Hematopoietic multipotent progenitor cell treated with erythropoietin and hydrocortisone succinate and interleukin-3 and kit ligand, for 6 days (in vitro differentiated cells): ENCODE measurements around the gene TUBA4B.

Experiments
- DNase-seq: peaks from one replicate; pipeline ENCODE4 v3.0.0-alpha.2; 2015

TUBA4B gene

DNA sequence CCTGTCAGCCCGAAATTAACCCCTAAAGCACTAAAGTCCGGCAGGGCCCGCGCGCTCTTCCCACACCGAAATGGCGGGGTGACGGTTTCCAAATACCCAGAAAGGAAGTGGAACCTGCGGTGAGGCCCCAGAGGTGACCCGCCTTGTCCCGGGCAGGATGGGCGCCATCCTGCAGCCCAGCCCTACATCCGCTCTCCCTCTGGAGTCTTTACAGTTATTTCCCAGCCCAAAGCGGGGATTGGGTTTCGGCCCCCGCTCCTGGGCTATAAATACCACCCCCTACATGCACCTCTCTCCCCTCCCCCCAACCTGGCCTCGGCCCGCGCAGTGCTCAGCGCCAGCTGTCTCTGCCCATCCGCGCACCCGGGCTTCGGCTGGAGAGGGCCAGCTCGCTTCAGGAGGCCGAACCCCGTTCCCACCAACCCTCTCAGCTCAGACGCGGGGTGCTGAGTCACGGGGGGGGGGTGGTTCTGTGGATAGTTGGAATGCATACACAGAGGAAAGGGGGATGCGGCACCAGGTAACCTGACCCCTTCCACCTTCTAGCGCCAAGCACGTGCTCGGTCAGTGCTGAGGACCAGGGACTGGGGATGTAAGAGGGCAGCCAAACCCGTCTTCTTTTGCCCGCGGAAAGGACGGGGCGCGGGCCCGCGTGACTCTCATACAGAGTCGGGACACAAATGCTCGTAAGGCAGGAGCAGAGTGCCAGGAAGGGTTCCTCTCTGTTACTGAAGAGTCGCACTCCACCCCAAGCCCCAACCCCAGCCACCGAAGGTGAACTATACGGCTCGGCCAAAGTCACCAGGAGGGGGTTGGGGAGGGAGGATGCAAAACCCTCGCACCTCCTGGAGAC lies at the start of gene TUBA4B:
TSS of gene TUBA4B (plus strand) at position 344 of the 853 bp plus-strand sequence. CDS start at position 509, 165 bp downstream.
- peak; percentile 50 for DNase-seq

DNA sequence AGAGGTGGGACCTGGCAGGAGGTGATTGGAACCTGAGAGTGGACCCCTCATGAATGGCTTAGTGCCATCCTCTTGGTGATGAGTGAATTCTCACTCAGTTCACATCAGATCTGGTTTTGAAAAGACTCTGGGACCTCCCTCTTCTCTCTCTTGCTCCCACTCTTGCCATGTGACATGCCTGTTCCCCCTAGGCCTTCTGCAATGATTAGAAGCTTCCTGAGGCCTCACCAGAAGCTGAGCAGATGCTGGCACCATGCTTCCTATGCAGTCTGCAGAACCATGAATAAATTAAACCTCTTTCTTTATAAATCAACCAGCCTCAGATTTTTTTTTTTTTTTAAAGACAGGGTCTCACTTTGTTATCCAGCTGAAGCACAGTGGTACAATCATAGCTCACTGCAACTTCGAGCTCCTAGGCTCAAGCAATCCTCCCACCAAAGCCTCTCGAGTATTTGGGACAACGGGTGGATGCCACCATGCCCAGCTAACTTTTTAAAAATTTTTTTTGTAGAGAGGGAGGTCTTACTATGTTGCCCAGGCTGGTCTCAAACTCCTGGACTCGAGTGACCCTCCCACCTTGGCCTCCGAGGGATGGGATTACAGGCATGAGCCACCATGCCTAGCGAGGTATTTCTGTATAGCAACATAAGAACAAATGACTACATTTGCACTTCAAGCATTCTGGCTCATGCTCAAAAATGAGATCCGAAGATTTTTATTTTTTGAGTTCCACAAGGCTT lies 48.4 kb upstream of the TUBA4B start:
- peak; percentile 3 for DNase-seq

DNA sequence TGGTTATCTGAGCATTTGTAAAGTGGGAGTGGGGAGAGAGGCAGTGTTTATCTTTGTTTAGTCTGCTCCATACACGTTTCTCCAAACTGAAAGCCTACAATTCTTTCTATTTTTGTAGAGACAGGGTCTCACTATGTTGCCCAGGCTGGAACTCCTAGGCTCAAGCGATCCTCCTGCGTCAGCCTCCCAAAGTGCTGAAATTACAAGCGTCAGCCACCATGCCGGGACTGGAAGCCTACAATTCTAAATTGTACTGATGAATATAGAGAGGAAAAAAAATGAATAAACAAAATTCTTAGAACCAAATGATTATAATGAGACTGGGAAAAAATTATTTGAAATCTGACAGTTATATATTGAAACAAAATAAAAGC lies 47.9 kb upstream of the TUBA4B start:
- DNase-seq = peak; percentile 0

DNA sequence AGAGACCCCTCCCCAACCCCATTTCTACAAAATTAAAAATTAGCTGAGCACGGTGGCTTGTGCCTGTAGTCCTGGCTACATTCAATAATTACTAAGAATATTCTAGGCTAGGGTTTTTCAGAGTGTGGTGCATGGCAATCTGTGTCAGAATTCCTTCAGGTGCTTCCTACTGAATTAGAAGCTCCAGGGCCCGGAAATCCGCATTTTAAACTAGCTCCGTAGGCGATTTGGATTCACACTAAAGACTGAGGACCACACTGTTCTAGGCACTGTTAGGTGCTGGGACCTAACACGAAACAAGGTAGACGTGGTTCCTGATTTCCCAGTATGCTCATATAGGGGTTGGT lies 47.1 kb upstream of the TUBA4B start:
- no peak for DNase-seq

DNA sequence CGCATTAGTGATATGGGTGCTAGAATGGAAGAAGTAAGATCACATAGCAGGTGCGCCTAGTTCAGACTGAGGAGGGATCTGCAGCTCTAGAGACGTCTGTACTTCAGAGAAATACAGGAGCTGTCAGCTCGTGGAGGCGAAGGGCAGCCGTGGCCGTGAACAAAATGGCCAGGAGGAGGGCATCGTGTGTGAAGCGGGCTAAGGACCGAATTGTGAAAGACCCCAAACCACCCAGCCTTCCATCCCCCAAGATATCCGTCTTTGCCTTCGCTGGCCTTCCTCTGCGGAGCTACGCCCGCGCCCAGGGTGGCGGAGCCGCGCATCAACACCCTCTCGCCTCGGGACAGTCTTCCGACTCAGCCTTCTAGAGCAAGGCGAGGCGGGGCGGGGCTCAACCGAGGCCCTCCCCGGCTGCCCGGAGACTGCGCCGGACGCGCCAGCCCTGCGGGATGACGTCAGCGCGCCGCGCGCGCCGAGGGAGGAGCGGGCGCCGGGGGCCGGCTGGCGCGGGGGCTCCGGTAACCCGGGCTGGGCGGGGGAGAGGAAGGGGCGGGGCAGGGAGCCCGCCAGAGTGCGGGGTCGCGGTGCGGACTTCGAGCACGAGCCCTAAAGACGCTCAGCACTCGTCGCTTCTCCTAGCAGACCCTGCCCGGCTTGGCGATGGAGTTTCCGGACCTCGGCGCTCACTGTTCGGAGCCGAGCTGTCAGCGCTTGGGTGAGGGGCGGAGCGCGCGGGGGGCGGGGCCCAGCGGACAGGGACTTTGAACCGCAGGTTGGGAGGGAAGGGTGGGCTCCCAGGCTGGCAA lies 46.5 kb upstream of the TUBA4B start, which contains the start of gene ZFAND2B:
TSS of gene ZFAND2B (plus strand) at position 455 of the 806 bp plus-strand sequence. CDS start at position 661, 206 bp downstream.
- peak; percentile 97 for DNase-seq

DNA sequence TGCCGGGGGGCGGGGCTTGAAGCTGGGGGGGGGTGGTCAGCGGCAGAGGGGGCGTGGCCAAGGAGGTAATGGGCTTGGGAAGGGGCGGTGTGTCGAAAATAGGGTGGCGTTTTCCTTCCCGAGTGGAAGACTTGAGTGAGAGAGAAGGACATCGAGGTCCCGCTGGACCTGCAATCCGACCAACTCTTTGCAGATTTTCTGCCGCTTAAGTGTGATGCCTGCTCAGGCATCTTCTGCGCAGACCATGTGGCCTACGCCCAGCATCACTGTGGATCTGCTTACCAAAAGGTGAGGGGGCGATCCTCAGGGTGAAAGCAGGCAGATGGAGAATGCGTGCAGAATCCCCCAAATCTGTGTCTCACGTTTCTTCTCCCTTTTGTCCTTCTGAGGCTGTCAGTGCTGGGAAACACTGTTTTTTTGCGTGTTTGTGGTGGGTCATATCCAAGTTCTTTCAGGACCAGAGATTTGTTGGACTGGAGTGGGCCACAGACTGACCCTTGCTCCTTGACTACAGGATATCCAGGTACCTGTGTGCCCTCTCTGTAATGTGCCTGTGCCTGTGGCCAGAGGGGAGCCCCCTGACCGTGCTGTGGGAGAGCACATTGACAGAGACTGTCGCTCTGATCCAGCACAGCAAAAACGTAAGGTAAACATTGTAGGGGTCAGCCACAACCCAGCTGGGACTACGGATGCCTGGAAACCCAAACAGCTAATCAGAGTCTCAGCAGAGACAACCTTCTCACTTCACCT lies 45.7 kb upstream of the TUBA4B start:
- DNase-seq = no peak

DNA sequence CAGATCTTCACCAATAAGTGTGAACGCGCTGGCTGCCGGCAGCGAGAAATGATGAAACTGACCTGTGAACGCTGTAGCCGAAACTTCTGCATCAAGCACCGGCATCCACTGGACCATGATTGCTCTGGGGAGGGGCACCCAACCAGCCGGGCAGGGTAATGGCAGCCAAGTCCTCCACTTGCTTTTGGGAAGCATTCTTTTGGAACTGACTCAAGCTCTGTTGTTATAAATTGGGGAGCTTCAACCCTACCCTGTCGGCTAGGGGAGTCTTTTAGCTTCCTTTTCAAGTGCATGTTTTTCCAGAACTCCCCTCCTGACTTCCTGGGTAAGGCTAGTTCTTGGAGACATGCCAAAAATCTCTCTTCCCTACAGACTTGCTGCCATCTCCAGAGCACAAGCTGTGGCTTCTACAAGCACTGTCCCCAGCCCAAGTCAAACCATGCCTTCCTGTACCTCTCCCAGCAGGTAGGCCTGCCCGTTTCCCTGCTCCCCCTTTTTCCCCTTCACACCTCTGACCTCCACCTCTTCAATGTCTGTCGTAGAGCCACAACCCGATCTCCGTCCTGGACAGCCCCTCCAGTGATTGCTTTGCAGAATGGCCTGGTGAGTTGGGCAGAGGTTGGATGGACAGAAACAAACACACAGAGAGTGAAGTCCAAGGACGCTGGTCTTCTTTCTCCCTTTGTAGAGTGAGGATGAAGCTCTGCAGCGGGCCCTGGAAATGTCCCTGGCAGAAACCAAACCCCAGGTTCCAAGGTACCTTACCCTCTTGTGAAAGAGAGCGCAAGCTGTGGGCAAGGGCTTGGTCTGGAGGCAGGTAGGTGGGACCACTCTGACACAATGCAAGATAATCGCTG lies 44.9 kb upstream of the TUBA4B start:
- peak; percentile 31 for DNase-seq

DNA sequence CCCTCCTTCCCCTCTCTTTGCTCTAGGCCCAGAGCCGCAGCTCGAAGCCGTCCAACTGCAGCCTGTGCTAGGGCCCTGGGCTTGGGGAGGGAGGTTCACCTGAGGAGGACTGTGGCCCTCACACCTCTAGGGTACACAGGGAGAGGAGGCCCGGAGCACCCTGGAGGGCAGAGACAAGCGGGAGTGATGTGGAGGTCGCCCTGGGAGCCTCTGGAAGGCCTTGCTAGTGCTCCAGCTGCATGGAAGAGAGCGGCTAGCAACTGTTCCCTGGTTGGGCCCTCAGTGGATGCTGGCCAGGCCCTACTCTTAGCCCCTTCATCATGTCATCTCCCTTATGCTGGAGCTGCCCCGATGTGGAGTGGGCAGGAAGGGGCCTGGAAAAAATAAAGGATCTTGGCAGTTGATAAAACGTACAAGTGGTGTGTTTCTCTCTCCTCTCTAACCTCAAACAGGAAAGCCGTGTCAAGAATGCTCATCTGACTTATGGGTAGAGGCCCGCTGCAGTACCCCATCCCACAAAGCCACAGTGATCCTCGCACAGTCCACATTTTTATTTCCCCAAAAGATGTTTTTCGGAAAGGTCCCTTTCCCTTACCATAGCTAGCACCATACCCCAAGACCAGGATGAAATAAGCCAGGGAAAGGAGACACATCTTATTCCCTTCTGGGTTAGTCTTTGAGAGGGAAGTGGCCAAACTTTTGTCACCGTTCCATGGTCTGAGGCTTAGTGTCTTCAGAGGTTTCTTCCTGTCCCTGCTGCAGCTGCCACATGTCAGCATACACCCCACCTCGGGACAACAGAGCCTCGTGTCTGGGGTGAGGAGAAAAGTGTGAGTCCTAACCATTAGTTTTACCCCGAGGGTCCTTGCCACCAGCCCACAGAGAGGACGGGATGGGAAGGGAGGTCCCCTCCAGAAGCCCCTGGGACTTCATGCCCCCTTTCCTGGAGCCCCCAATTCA lies 43.5 kb upstream of the TUBA4B start:
- peak; percentile 49 for DNase-seq

DNA sequence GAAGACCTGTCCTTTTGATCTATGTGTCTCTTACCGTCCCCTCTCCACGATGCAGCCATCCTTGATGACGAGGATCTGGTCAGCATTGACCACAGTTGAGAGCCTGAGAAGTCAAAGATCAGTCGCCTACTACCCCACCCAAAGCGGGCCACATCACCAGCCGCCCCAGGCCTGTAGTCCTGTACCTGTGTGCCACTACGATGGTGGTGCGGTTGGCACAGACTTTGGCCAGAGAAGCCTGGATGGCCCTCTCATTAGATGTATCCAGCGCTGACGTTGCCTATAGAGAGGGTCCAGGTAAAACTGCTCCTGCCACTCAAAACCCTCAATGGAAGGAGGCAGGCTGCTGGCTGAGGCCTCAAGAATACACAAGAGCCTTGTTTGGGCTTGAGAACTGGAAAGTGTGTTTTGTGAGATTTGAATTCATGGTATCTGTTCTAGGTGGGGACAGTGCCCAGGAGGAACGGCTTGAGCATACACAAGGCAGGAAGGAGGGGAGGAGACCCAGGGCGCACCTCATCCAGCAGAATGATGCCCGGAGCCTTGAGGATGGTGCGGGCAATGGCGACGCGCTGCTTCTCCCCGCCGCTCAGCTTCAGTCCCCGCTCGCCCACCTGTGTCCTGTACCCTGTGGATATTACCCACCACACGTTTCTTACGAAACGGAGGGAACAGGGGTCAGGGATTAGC lies 42.7 kb upstream of the TUBA4B start:
- no peak for DNase-seq

DNA sequence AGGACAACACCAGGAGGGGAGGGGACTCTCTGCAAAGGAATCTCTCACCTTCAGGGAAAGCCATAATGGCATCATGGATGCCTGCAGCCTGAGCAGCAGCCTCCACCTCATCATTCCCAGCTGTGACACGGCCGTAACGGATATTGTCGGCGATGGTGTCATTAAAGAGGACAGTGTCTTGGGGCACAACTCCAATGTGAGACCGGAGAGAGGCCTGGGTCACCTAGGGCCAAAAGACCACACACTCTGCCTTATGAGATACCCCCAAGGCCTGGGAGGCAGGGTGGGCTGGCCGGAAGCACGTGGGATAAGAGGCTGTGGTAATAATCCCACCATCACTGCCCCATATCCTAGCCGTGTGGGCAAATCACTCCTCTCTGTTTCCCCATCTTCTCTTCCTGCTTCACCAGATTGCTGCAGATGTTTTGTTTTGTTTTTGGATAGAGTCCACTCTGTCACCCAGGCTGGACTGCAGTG lies 42.1 kb upstream of the TUBA4B start:
- no peak for DNase-seq

DNA sequence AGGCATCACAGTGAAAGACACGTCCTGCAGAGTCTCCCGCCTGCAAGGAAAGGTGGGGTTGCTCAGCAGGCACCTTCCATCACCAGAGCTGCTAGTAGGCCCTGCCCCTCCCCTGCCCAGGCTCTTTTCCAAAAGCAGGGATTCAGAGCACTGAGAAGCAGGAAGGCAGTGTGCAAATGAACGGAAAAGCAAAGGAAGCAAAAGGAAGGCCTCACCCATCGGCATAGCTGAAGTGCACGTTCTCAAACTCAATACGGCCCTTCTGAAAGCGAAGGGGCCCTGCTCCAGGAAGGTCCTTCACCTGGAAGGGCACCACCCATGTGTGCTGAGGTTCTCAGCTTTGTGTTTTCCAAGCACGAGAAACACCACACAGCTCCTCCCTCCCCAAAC lies 40.0 kb upstream of the TUBA4B start:
- DNase-seq = no peak

DNA sequence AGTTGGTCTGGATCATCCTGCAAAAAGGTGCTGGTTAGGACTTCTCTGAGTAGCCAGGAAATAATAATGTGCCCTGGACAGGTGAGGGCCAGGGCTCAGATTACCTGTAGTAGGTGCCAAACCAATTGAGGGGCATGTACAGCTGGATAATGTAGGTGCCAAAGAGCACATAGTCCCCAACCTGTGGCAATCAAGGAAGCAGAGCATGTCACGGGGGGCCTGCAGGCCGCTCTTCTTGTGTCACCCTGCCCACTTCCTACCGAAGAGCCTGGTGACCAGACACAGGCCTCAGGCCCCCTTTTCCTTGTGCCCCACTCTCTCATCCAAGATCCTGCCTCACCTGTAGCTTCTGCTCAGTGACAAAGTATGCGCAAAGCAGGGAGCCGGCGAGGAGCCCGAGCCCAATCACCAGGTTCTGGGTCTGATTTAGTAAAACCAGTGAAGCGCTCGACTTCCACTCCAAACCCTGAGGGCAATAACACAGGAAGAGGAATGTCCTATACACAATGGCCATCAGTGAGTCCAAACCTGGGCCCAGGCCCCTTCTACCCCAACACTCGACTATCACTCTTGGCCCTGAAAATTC lies 39.5 kb upstream of the TUBA4B start:
- no peak for DNase-seq

DNA sequence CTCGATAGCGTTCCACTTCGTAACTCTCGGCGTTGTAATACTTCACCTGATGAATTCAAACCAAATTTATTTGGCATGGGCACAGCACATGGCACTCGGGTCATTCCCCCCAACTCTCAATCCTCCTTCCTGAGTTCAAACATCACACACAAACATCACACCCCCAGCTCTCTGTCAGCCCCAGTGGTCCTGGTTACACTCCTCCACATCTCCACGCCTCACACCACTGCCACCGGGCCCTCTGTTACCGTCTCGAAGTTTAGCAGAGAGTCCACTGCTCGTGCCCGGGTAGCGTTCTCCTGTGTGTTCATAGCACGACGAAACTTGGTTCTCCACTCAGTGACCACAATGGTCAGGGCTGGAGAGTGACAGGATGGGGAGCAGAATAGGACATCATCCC lies 38.9 kb upstream of the TUBA4B start:
- no peak for DNase-seq

DNA sequence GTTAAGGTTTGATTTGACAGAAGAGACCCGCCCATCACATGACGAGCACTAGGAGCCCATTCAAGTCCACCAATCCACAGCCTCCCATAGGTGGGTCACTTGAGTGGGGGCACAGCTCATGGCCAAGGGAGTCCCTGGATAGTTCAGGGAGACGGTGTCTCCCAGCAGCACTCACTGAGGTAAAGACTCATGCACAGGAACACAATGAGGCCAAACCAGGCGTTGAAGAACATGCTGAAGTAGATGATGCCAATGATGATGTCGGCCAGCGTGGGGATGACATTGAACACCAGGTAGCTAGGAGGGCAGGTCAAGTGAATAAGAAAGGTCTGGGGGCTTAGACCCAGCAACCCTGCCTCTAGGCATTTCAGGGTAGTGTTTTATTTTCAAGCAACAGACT lies 38.3 kb upstream of the TUBA4B start:
- no peak for DNase-seq

DNA sequence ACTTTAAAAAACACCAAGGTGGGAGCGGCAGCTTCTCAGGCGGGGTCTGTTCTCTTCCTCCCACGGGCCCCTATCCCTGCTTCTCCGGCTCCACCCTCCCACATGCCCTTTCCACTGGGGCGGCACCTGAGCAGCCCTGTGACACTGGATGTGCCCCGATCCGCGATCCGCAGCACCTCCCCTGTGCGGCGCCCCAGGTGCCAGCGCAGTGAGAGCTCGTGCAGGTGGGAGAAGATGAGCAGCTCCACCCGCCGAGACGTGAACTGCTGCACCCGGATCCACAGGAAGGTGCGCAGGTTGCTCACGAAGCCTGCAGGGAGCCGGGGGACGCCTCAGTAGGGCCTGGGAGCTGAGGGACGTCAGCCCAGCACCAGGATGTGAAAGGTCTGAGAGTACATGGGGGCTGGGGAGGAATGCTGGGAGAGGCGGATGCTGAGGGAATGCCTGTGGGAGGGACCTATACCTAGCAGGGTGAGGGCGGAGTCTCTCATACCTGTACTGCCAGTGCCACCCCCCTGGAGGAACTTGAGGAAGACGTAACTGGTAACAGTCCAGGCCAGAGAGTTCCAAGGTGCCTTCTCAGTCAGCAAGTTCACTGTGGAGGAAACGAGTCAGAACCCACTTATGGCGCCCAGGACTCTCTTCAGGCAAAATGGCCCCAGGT lies 37.0 kb upstream of the TUBA4B start:
- no peak for DNase-seq

DNA sequence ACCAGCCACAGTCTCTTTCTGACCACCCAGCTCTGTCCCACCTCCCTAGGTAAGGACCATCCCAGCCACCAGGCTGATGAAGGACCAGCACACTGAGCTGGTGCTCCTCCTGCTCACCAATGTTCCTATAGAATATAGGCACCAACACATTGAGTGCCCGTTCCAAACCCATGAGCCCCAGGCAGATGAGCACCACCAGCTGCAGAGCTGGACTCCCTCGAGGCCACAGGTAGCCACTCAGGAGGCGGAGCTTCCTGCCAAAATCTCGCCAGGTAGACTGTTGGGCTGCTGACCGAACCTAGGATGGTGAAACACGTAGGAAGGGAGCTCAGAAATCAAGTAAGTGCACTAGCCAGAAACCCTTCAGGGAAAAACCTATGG lies 36.5 kb upstream of the TUBA4B start:
- DNase-seq = no peak

DNA sequence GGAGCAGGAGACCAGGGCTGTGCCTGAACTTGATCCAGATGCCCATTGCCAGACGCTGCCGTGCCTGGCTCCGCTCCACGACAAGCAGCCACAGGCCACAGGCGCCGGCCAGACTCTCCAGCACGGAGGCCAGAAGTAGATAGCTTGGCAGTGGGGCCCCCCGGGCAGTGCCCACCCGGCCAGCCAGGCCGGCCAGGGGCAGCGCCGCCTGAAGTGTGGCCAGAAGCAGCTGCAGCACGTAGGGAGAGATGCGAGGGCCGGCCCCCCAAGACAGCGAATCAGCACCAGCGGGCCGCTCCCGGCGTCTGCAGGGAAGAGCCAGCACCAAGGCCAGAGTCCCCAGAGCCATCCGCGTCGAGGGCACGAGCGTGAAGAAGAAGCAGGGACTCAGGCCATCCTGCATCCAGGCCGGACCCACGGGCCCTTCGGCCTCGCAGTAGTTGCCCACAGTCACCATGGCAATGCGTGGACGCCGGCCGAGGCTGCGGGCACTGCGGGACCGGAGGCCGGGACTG lies 34.8 kb upstream of the TUBA4B start:
- peak; percentile 70 for DNase-seq
